Liver (tissue), 3 donors: ENCODE data around the gene ZER1.
A peak's percentile ranks its signal among the peaks of the same experiment; 100 is the strongest.

Experiments
- ATF3 ChIP-seq: IDR thresholded peaks from 2 replicates; pipeline ENCODE4 v1.6.1; 2016; ENCODE audit warnings: antibody characterized with exemption
- JUND ChIP-seq, 2 donors: IDR thresholded peaks; 2 replicates each; pipeline ENCODE4 v1.6.1; 2016; ENCODE audit warnings: antibody characterized with exemption in 2 of 2
- RAD21 ChIP-seq, 2 donors: IDR thresholded peaks; 2 replicates each; pipeline ENCODE4 v1.6.1; 2016; ENCODE audit warnings: antibody characterized with exemption in 2 of 2, mild to moderate bottlenecking in 2 of 2
- SP1 ChIP-seq: IDR thresholded peaks from 2 replicates; pipeline ENCODE4 v1.6.1; 2018; ENCODE audit warnings: antibody characterized with exemption, mild to moderate bottlenecking
- TF ChIP-seq, protein P1 (sequence below): fragments of 150-350 bp; IDR thresholded peaks from 2 replicates; pipeline ENCODE4 v1.5.1; 2017; ENCODE audit warnings: improper control_type of control experiment, low read depth, low read length; ENCODE audit not compliant: missing input control
- donor health status: healthy.
- donor health status: healthy.

DNA sequence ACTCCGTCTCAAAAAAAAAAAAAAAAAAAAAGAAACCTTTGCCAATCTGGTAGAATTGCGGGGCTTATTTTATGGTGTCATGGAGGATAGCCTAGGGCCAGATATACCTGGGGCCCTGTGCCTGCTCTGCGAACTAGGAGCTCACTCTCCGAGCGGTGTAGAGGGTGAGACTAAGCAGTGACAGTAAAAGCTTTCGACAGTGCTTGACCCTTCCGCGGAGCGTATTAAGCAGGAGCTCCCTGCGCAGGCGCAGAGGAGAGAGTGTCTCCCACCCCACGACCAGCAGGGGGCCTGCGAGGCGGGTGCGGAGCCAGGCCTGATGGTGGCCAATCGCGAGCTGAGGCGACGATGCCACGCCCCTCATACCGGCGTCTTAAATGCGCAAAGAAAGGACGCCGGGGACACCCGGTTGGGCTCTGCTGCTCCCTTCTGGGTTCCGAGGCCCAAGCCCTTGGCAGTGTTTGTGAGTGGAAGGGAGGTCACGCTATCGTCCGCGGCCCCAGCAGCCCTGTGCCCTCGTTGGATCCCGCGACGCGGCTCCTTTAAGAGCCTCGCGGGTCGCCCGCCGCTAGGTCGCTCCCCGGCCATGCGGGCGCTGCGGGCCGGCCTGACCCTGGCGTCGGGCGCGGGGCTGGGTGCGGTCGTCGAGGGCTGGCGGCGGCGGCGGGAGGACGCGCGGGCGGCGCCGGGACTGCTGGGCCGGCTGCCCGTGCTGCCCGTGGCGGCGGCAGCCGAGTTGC lies 46.5 kb upstream of the ZER1 start, which contains the start of gene ENDOG:
- TF ChIP-seq, protein P1, sequence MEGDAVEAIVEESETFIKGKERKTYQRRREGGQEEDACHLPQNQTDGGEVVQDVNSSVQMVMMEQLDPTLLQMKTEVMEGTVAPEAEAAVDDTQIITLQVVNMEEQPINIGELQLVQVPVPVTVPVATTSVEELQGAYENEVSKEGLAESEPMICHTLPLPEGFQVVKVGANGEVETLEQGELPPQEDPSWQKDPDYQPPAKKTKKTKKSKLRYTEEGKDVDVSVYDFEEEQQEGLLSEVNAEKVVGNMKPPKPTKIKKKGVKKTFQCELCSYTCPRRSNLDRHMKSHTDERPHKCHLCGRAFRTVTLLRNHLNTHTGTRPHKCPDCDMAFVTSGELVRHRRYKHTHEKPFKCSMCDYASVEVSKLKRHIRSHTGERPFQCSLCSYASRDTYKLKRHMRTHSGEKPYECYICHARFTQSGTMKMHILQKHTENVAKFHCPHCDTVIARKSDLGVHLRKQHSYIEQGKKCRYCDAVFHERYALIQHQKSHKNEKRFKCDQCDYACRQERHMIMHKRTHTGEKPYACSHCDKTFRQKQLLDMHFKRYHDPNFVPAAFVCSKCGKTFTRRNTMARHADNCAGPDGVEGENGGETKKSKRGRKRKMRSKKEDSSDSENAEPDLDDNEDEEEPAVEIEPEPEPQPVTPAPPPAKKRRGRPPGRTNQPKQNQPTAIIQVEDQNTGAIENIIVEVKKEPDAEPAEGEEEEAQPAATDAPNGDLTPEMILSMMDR = peak; percentile 99
- TF ChIP-seq JUND (IDR thresholded peaks at IDR 0.05) (no peak), SP1 (peak; percentile 67), RAD21 (IDR thresholded peaks at IDR 0.05) (peak; percentile 71 to 81), ATF3 (no peak)
